HEK293T (cell line): ENCODE data around the gene GMDS.

Experiments
- BHLHE40 ChIP-seq: fragments of 450-650 bp; IDR thresholded peaks from 2 replicates; pipeline ENCODE4 v1.6.1; 2016; ENCODE audit warnings: mild to moderate bottlenecking, moderate library complexity, borderline replicate concordance
- FOXK2 ChIP-seq: fragments of 450-650 bp; IDR thresholded peaks from 2 replicates; pipeline ENCODE4 v1.6.1; 2016; ENCODE audit warnings: mild to moderate bottlenecking
- LEF1 ChIP-seq: fragments of 450-650 bp; IDR thresholded peaks from 2 replicates; pipeline ENCODE4 v1.6.1; 2017; ENCODE audit warnings: mild to moderate bottlenecking, borderline replicate concordance
- SP1 ChIP-seq: fragments of 450-650 bp; IDR thresholded peaks from 2 replicates; pipeline ENCODE4 v1.6.1; 2017
- SUZ12 ChIP-seq: fragments of 450-650 bp; IDR thresholded peaks from 2 replicates; pipeline ENCODE4 v1.6.1; 2016; ENCODE audit warnings: mild to moderate bottlenecking
- TF ChIP-seq, protein P1 (sequence below): fragments of 450-650 bp; IDR thresholded peaks from 2 replicates; pipeline ENCODE4 v1.6.1; 2016

DNA sequence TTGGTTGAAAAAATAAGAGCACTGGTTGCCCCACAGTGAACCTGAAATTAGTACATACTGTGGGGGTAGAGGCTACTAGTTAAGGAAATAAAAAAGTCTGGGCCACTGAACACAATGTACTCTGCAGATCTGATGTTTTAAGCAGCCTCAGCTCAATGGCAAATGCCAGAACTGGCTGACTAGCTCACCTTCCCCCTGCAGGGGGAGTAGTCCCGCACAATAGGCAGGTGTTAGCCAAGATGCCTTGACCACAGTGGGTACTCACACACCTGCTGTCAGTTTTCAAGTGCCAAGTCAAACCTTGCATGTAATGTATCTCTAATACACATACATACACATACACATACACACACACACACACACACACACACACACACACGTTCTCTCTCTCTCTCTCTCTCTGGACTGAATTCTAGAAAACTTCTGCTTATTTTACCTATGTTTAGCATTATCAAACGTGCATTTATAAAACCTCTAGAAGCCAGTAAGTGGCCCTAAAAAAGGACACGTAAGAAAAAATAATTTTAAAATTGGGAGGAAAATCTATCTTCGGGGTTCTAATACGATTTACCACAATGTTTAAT, 36.1 kb downstream of the GMDS start:
- TF ChIP-seq, protein P1, sequence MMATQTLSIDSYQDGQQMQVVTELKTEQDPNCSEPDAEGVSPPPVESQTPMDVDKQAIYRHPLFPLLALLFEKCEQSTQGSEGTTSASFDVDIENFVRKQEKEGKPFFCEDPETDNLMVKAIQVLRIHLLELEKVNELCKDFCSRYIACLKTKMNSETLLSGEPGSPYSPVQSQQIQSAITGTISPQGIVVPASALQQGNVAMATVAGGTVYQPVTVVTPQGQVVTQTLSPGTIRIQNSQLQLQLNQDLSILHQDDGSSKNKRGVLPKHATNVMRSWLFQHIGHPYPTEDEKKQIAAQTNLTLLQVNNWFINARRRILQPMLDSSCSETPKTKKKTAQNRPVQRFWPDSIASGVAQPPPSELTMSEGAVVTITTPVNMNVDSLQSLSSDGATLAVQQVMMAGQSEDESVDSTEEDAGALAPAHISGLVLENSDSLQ: no peak
- no peak for TF ChIP-seq SUZ12
- TF ChIP-seq SP1: no peak
- no peak for TF ChIP-seq FOXK2
- TF ChIP-seq BHLHE40: no peak
- no peak for TF ChIP-seq LEF1
